SU-DHL-6 (cell line): ENCODE measurements around the gene EPHA6.

Experiments used
- CTCF ChIP-seq: fragments of 200-600 bp; sonication (generic); IDR thresholded peaks from one replicate; pipeline ENCODE4 v1.5.1; 2017; ENCODE audit warnings: antibody characterized with exemption, mild to moderate bottlenecking, low read length, moderate library complexity; ENCODE audit not compliant: insufficient read depth, poor library complexity, severe bottlenecking
- EZH2phosphoT487 ChIP-seq: fragments of 200-600 bp; sonication (generic), shearing (Covaris generic); conservative IDR thresholded peaks from 2 replicates; pipeline ENCODE4 v1.6.1; 2018; ENCODE audit warnings: mild to moderate bottlenecking, antibody characterized with exemption, low read length, moderate library complexity, mixed read lengths

- TF ChIP-seq CTCF (no peak), EZH2phosphoT487 (no peak)
Measured at GRCh38 chr3:97301114-97301513, 486.7 kb downstream of the EPHA6 start.
